T-cell (primary cell): Measurements from ENCODE around the gene RNF141. TPM values are rescaled to one million over a fixed set of nuclear protein-coding genes. Genes with fewer than 3 reads are reported as not detected.
A peak's percentile ranks its signal among the peaks of the same experiment; 100 is the strongest.

Experiments
- ATAC-seq, 4 experiments: fragments of 200-7000 bp in 3 of 4; fragments of 150-1000 bp in 1 of 4; cut with Tn5 transposase; replicated peaks in 1 of 4; 1 replicate in 3 of 4; 2 replicates in 1 of 4; pipeline ENCODE4 v1.10.0; 2021; ENCODE audit warnings: moderate library complexity in 3 of 4, mild to moderate bottlenecking in 2 of 4, moderate number of reproducible peaks in 1 of 4
- CTCF ChIA-PET, 2 donors: fragments of 300-600 bp; sonication (Branson Sonifier 250); formaldehyde crosslinking; loops; one replicate each; lab custom pipeline; 2022; ENCODE audit warnings: antibody characterized with exemption in 2 of 2; lab: Charles Lee
- POLR2A ChIA-PET, 2 donors: fragments of 300-600 bp; sonication (Branson Sonifier 250); formaldehyde crosslinking; loops; one replicate each; lab custom pipeline; 2022; ENCODE audit warnings: antibody characterized with exemption in 2 of 2; lab: Charles Lee
- DNase-seq, 35 experiments: peaks; one replicate each; pipeline versions ENCODE4 v3.0.0 to v3.0.0-alpha.2; 2013 to 2023
- H3K27ac ChIP-seq: one replicate; pipeline ENCODE4 v1.5.1; 2013; ENCODE audit warnings: low read length
- H3K27me3 ChIP-seq, 2 experiments: replicated peaks in 1 of 2; 1 replicate in 1 of 2; 2 replicates in 1 of 2; pipeline versions ENCODE4 v1.6.1 to v1.7.0; 2013; ENCODE audit warnings: low read length in 1 of 2, mixed read lengths in 1 of 2; ENCODE audit not compliant: control insufficient read depth in 2 of 2, insufficient read depth in 2 of 2; ENCODE audit errors: extremely low read depth in 1 of 2
- H3K36me3 ChIP-seq, 2 donors: 1 replicate in 1 of 2; 2 replicates in 1 of 2; pipeline versions ENCODE4 v1.6.1 to v1.7.0; 2013; ENCODE audit warnings: low read length in 1 of 2; ENCODE audit not compliant: control insufficient read depth in 2 of 2, insufficient read depth in 1 of 2; ENCODE audit errors: extremely low read depth in 1 of 2
- H3K4me1 ChIP-seq, 2 experiments: 1 replicate in 1 of 2; 2 replicates in 1 of 2; pipeline versions ENCODE4 v1.6.1 to v1.7.0; 2013; ENCODE audit warnings: low read length in 2 of 2, mixed read lengths in 1 of 2; ENCODE audit not compliant: insufficient read depth in 2 of 2, control insufficient read depth in 1 of 2; ENCODE audit errors: extremely low read depth in 1 of 2
- H3K4me3 ChIP-seq, 2 donors: 1 replicate in 1 of 2; 2 replicates in 1 of 2; pipeline versions ENCODE4 v1.5.1 to v1.7.0; 2013; ENCODE audit warnings: mild to moderate bottlenecking in 2 of 2, low read length in 1 of 2, moderate library complexity in 1 of 2; ENCODE audit not compliant: control insufficient read depth in 1 of 2; ENCODE audit errors: extremely low read depth in 1 of 2
- H3K9me3 ChIP-seq: 2 replicates; pipeline ENCODE4 v1.7.0; 2013
- H3K27ac Mint-ChIP-seq, 2 donors: one replicate each; pipeline ENCODE4 v1.8.0; 2020 to 2021; ENCODE audit warnings: mild to moderate bottlenecking in 2 of 2, mixed read lengths in 2 of 2
- H3K27me3 Mint-ChIP-seq, 2 donors: one replicate each; pipeline ENCODE4 v1.8.0; 2021 to 2022; ENCODE audit warnings: mixed read lengths in 2 of 2
- H3K36me3 Mint-ChIP-seq: one replicate; pipeline ENCODE4 v1.8.0; 2021; ENCODE audit warnings: mixed read lengths
- H3K4me1 Mint-ChIP-seq, 3 donors: one replicate each; pipeline ENCODE4 v1.8.0; 2020 to 2022; ENCODE audit warnings: mixed read lengths in 3 of 3, mild to moderate bottlenecking in 1 of 3
- H3K4me3 Mint-ChIP-seq, 3 donors: one replicate each; pipeline ENCODE4 v1.8.0; 2020 to 2022; ENCODE audit warnings: mild to moderate bottlenecking in 3 of 3, mixed read lengths in 3 of 3, moderate library complexity in 3 of 3
- H3K9me3 Mint-ChIP-seq, 3 donors: one replicate each; pipeline ENCODE4 v1.8.0; 2020 to 2022; ENCODE audit warnings: mixed read lengths in 3 of 3
- WGBS: methylation state at CpG from one replicate; pipeline ENCODE4 v1.1.5; 2013; ENCODE audit warnings: missing lambda C conversion rate; ENCODE audit not compliant: insufficient coverage; 5-methylcytosine and 5-hydroxymethylcytosine counted together
- total RNA-seq, 35 experiments: library from RNA in 6 of 35; stranded (reverse) in 6 of 35; fragments of 120-200 nt in 1 of 35; gene quantifications; one replicate each; pipeline versions ENCODE4 v1.2.1 to v1.2.4 and lab custom pipeline; 2013 to 2026

RNF141 gene
- total RNA-seq, 5 donors from 2014 or later (not counting 1 experiment from before 2014, with no cell fraction given): 15.1 to 17.3 (median 15.3) TPM

- no peak overlapping the region for H3K4me3 Mint-ChIP-seq
- no peak overlapping the region for H3K4me3 ChIP-seq
- ATAC-seq: no peak
- H3K9me3 Mint-ChIP-seq: no peaks in the 10 kb centered on the region
- H3K27ac Mint-ChIP-seq: peak overlapping the region; percentile 14 to 86
- H3K9me3 ChIP-seq: no peaks in the 10 kb centered on the region
- H3K4me1 ChIP-seq: peaks cover 0 to 8% of the 10 kb centered on the region in 2 experiments
- peaks cover 10 to 16% (median 11%) of the 10 kb centered on the region in 3 donors for H3K4me1 Mint-ChIP-seq
- DNase-seq: peak in 1 of 35 experiments; percentile 2
- CTCF ChIA-PET: no interaction called here
- no peak overlapping the region for H3K27ac ChIP-seq
- H3K27me3 ChIP-seq: no peaks in the 10 kb centered on the region
- 93% methylated on average over 9 of the region's 13 CpGs for WGBS
- H3K36me3 ChIP-seq: peaks cover 33 to 89% of the 10 kb centered on the region in 2 donors
- H3K36me3 Mint-ChIP-seq: peaks cover 68% of the 10 kb centered on the region
- no peaks in the 10 kb centered on the region for H3K27me3 Mint-ChIP-seq
- POLR2A ChIA-PET: no interaction called here
Measured at GRCh38 chr11:10490398-10491241, 50.4 kb downstream of the RNF141 start.

- ChIA-PET POLR2A (no interaction called here), CTCF (interaction anchor here in 1 of 2 donors (0.7 kb wide), 1 partner anchor 28 kb away, joined by 3 read pairs; no protein-coding TSS in a partner anchor)
- no peaks in the 10 kb centered on the region for H3K27me3 Mint-ChIP-seq
- H3K27ac ChIP-seq: no peak overlapping the region
- H3K36me3 Mint-ChIP-seq: peaks cover 71% of the 10 kb centered on the region
- DNase-seq: peak in 1 of 35 experiments; percentile 10
- H3K4me1 Mint-ChIP-seq: peaks cover 10 to 16% (median 11%) of the 10 kb centered on the region in 3 donors
- no peak for ATAC-seq
- H3K4me1 ChIP-seq: peaks cover 0 to 8% of the 10 kb centered on the region in 2 experiments
- H3K9me3 Mint-ChIP-seq: no peaks in the 10 kb centered on the region
- H3K27ac Mint-ChIP-seq: peak overlapping the region; percentile 14 to 86
- H3K36me3 ChIP-seq: peaks cover 30 to 89% of the 10 kb centered on the region in 2 donors
- 67% methylated on average over 5 of the region's 5 CpGs for WGBS
- H3K4me3 Mint-ChIP-seq: no peak overlapping the region
- no peak overlapping the region for H3K4me3 ChIP-seq
- H3K9me3 ChIP-seq: no peaks in the 10 kb centered on the region
- H3K27me3 ChIP-seq: no peaks in the 10 kb centered on the region
Measured at GRCh38 chr11:10490032-10490397, 51.0 kb downstream of the RNF141 start.

- Histone ChIP-seq H3K4me3 (no peak overlapping the region), H3K4me1 (peaks cover 0 to 8% of the 10 kb centered on the region in 2 experiments), H3K36me3 (peaks cover 33 to 91% of the 10 kb centered on the region in 2 donors), H3K9me3 (no peaks in the 10 kb centered on the region), H3K27ac (peak overlapping the region; percentile 24), H3K27me3 (no peaks in the 10 kb centered on the region)
- H3K4me1 Mint-ChIP-seq: peaks cover 10 to 16% (median 11%) of the 10 kb centered on the region in 3 donors
- no peaks in the 10 kb centered on the region for H3K27me3 Mint-ChIP-seq
- H3K27ac Mint-ChIP-seq: peak overlapping the region; percentile 34 to 47
- peak in 6 of 35 experiments; percentile 7 to 45 (median 15) for DNase-seq
- 69% methylated on average over 10 of the region's 11 CpGs for WGBS
- H3K36me3 Mint-ChIP-seq: peaks cover 71% of the 10 kb centered on the region
- H3K9me3 Mint-ChIP-seq: no peaks in the 10 kb centered on the region
- ChIA-PET CTCF (interaction anchor here in 1 of 2 donors (0.7 kb wide), 1 partner anchor 27 kb away, joined by 3 read pairs; no protein-coding TSS in a partner anchor), POLR2A (interaction anchor here in 1 of 2 donors (0.5 kb wide), 1 partner anchor 32 kb away, joined by 11 read pairs; no protein-coding TSS in a partner anchor)
- peak in 1 of 4 experiments; percentile 67 for ATAC-seq
- no peak overlapping the region for H3K4me3 Mint-ChIP-seq
Measured at GRCh38 chr11:10488934-10489691, 51.9 kb downstream of the RNF141 start.

DNA sequence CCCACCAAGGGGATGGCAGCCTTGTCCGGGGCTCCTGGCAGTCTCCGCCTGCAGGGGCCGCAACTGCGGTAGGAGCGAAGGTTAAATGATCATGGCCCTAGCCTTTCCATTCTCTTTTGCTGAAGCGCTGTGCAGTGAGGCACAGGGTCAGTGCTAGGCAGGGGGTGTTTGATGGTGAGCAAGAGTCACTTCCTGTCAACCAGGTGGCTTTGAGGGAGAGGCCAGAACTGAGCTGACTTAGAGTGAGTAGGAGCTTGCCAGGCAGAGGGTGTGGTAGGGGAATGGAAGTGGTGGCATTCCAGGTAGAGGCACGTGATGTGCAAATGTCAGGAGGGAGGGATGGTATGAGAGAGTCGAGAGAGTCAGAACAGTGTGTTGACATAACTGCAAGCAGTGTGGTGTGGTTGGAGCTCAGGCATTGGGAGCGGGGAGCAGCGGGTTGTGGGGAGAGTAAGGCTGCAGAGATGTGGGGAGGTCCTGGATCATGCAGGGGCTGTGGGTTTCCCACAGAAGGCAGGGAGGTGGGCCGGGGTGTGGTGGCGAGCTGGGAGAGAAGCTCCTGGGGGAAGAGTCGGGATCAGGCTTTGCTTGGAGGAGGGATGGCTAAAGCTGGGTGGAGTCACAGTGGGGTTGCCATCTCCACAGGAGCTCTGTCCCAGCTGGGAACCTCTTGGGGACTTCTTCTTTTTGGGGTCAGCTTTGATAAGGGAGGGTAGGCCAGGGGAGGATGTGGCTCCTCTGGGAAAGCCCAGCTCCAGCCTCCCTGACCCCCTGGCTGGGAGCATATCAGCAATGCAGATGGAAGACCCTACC is 52.7 kb downstream of the RNF141 start:
- Mint-ChIP-seq H3K4me3 (no peak overlapping the region), H3K4me1 (peaks cover 10 to 16% (median 11%) of the 10 kb centered on the region in 3 donors), H3K27me3 (no peaks in the 10 kb centered on the region), H3K27ac (peak overlapping the region; percentile 28 to 47), H3K36me3 (peaks cover 72% of the 10 kb centered on the region), H3K9me3 (no peaks in the 10 kb centered on the region)
- Histone ChIP-seq H3K9me3 (no peaks in the 10 kb centered on the region), H3K4me1 (peaks cover 0 to 8% of the 10 kb centered on the region in 2 experiments), H3K36me3 (peaks cover 30 to 92% of the 10 kb centered on the region in 2 donors), H3K4me3 (no peak overlapping the region), H3K27me3 (no peaks in the 10 kb centered on the region), H3K27ac (no peak overlapping the region)
- ChIA-PET POLR2A (no interaction called here), CTCF (no interaction called here)
- WGBS: 92% methylated on average over 12 of the region's 13 CpGs
- ATAC-seq (no peak), DNase-seq (peak in 1 of 35 experiments; percentile 7)

DNA sequence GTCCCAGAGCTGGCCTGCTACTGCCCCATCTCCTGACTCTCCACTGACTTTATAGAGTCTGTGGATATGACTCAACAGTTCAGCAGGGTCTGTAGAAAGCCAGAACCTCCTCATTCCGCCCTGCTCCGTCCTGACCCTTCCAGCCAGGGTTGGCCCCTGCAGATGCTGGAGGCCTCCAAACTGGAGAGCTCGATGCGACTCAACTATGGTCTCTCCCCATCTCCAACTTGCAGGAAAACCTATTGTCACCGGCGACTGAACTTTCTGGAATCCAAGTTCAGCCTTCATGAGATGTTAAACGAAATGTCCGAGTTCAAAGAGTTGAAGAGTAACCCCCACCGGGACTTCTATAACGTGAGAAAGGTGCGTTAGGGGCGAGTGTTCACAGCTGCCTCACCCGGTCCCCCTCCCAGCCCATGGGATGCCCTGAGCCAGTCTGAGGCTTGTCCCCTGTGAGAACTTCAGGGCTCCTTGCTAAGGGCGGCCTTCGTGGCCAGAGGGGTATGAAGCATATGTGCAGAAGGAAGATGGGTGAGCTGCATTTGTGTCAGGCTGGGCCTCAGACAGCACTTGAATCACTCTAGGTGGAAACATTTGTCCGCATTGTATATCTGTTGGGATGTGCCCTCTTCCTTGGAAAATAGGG is 53.9 kb downstream of the RNF141 start:
- Mint-ChIP-seq H3K4me3 (no peak overlapping the region), H3K27ac (no peak overlapping the region), H3K4me1 (peaks cover 10 to 16% (median 11%) of the 10 kb centered on the region in 3 donors), H3K9me3 (no peaks in the 10 kb centered on the region), H3K27me3 (no peaks in the 10 kb centered on the region), H3K36me3 (peaks cover 64% of the 10 kb centered on the region)
- ChIA-PET CTCF (no interaction called here), POLR2A (interaction anchor here in 1 of 2 donors (0.5 kb wide), 1 partner anchor 554 kb away, joined by 4 read pairs; no protein-coding TSS in a partner anchor)
- 95% methylated on average over 12 of the region's 16 CpGs for WGBS
- no peaks in the 10 kb centered on the region for H3K27me3 ChIP-seq
- H3K9me3 ChIP-seq: no peaks in the 10 kb centered on the region
- H3K27ac ChIP-seq: no peak overlapping the region
- no peak for ATAC-seq
- peaks cover 19 to 88% of the 10 kb centered on the region in 2 donors for H3K36me3 ChIP-seq
- DNase-seq: peak in 2 of 35 experiments; percentile 5 to 11
- no peak overlapping the region for H3K4me3 ChIP-seq
- peaks cover 0 to 8% of the 10 kb centered on the region in 2 experiments for H3K4me1 ChIP-seq
